HG03095 (cell line): ENCODE measurements around the gene TMEM245.

Experiments
- ATAC-seq: cut with Tn5 transposase; IDR thresholded peaks from one replicate; pipeline ENCODE4 v1.9.1; 2021; ENCODE audit warnings: moderate library complexity; ENCODE audit not compliant: unreplicated experiment

Gene TMEM245

GRCh38 chr9:109031241-109031640, 88.5 kb downstream of the TMEM245 start:
- no peak for ATAC-seq

GRCh38 chr9:109030426-109030825, 89.3 kb downstream of the TMEM245 start:
- ATAC-seq: no peak

- ATAC-seq: no peak
Measured at GRCh38 chr9:109028457-109028856, 91.3 kb downstream of the TMEM245 start.

- no peak for ATAC-seq
Measured at GRCh38 chr9:109027176-109027575, 92.6 kb downstream of the TMEM245 start.

GRCh38 chr9:109026306-109026705, 93.4 kb downstream of the TMEM245 start:
- ATAC-seq: no peak

- ATAC-seq: no peak
Measured at GRCh38 chr9:109022873-109023272, 96.9 kb downstream of the TMEM245 start.

GRCh38 chr9:109020581-109021511, 98.9 kb downstream of the TMEM245 start:
- no peak for ATAC-seq

GRCh38 chr9:109020113-109020512, 99.6 kb downstream of the TMEM245 start:
- no peak for ATAC-seq

GRCh38 chr9:109019420-109019819, 100.3 kb downstream of the TMEM245 start:
- no peak for ATAC-seq

GRCh38 chr9:109017493-109017892, 102.3 kb downstream of the TMEM245 start:
- peak; percentile 37 for ATAC-seq

- ATAC-seq: no peak
Measured at GRCh38 chr9:109017061-109017460, 102.7 kb downstream of the TMEM245 start.

GRCh38 chr9:109016132-109016531, 103.6 kb downstream of the TMEM245 start:
- ATAC-seq: no peak

GRCh38 chr9:109014608-109015280, 105.0 kb downstream of the TMEM245 start:
- ATAC-seq: no peak

GRCh38 chr9:109013679-109014607, 105.8 kb downstream of the TMEM245 start:
- ATAC-seq: no peak

GRCh38 chr9:109012876-109013678, 106.7 kb downstream of the TMEM245 start, which contains the start of gene CTNNAL1:
TSS of gene CTNNAL1 (minus strand) at chr9:109013499. CDS start at chr9:109013442, 57 bp downstream.
- ATAC-seq: peak; percentile 66

GRCh38 chr9:109012009-109012875, 107.5 kb downstream of the TMEM245 start:
- ATAC-seq: peak; percentile 16

- no peak for ATAC-seq
Measured at GRCh38 chr9:109011231-109011671, 108.5 kb downstream of the TMEM245 start.

- ATAC-seq: peak; percentile 32
Measured at GRCh38 chr9:109010746-109011145, 109.0 kb downstream of the TMEM245 start.

- no peak for ATAC-seq
Measured at GRCh38 chr9:109005678-109006077, 114.1 kb downstream of the TMEM245 start.
